ENCODE results near the gene ANKRD66. TPM values are rescaled to one million over a fixed set of nuclear protein-coding genes. Genes with fewer than 3 reads are reported as not detected.

Gene ANKRD66
- total and polyA plus RNA-seq, 2 of the 4 experiments (the other 2 are of a cell fraction): not detected

- no peaks in the 10 kb centered on the region for H3K4me1 ChIP-seq (ENCODE audit: control insufficient read depth, insufficient read depth, low read length)
- no peak overlapping the region for H3K9ac ChIP-seq (ENCODE audit: low read depth, low read length)
- H3K36me3 ChIP-seq (ENCODE audit: control insufficient read depth, insufficient read depth, low read length): no peaks in the 10 kb centered on the region
- no peak overlapping the region for H3K14ac ChIP-seq (replicated peaks; ENCODE audit: low read depth, low read length)
- H2BK120ac ChIP-seq (ENCODE audit: low read depth, low read length): no peak overlapping the region
- H3K79me1 ChIP-seq (ENCODE audit: low read depth in 1 of 2, low read length in 2 of 2): no peaks in the 10 kb centered on the region
- no peaks in the 10 kb centered on the region for H3K9me3 ChIP-seq (ENCODE audit: control insufficient read depth, insufficient read depth, low read length)
- no peaks in the 10 kb centered on the region for H3K9me1 ChIP-seq (ENCODE audit: insufficient read depth, low read length)
- ChIA-PET POLR2A (ENCODE audit: unreplicated experiment) (interaction anchor here (0.6 kb wide), 1 partner anchor 22 kb away, joined by 3 read pairs; no protein-coding TSS in a partner anchor), CTCF (no interaction called here)
- no peak overlapping the region for H3K27ac ChIP-seq (ENCODE audit: insufficient read depth, low read length)
- no peak overlapping the region for H3K23ac ChIP-seq (ENCODE audit: low read depth, low read length)
- no peak for ATAC-seq (ENCODE audit: low read depth)
- no peak overlapping the region for H4K8ac ChIP-seq (ENCODE audit: low read depth in 2 of 2, low read length in 2 of 2)
- H3K27me3 ChIP-seq (ENCODE audit: control insufficient read depth, insufficient read depth, low read length): no peaks in the 10 kb centered on the region
- 20% methylated on average over 1 of the region's 2 CpGs; no CpG with 5 or more reads in 1 of the 2 experiments for WGBS, 2 experiments (ENCODE audit: extremely low coverage in 2 of 2, insufficient read length in 1 of 2)
- H3K4me3 ChIP-seq (ENCODE audit: insufficient read depth, low read depth, low read length): no peak overlapping the region
- H3K18ac ChIP-seq (ENCODE audit: low read depth, low read length): no peak overlapping the region
- DNase-seq: no peak
- no peak overlapping the region for H2BK15ac ChIP-seq (ENCODE audit: low read depth, low read length)
- intact Hi-C loops (cut with micrococcal nuclease): no loop called here
- H2BK20ac ChIP-seq (ENCODE audit: low read depth, low read length): no peak overlapping the region
- H2AK9ac ChIP-seq (replicated peaks; ENCODE audit: low read depth, low read length, poor library complexity): no peak overlapping the region
- no peak overlapping the region for H2AFZ ChIP-seq (replicated peaks; ENCODE audit: low read length, poor library complexity)
- in situ Hi-C loops (cut with MboI; ENCODE audit: low sequenced_read_pairs): no loop called here
- H2AK5ac ChIP-seq (ENCODE audit: low read depth, low read length): no peak overlapping the region
- no peak overlapping the region for H4K5ac ChIP-seq (ENCODE audit: low read depth, low read length)
- H2BK5ac ChIP-seq (ENCODE audit: low read depth, low read length, poor library complexity, severe bottlenecking): no peak overlapping the region
- H3K4me2 ChIP-seq (ENCODE audit: low read depth, low read length): no peak overlapping the region
- H4K91ac ChIP-seq (ENCODE audit: insufficient read depth, low read depth, low read length): no peak overlapping the region
- H3K56ac ChIP-seq (ENCODE audit: extremely low read depth, insufficient read depth, low read length): no peak overlapping the region
- no TSS peak for BruUV-seq (replicated peaks)
- H3K4ac ChIP-seq (ENCODE audit: low read depth, low read length): no peak overlapping the region
- no peaks in the 10 kb centered on the region for H4K20me1 ChIP-seq (ENCODE audit: insufficient read depth, low read length)
- no peak for TF ChIP-seq CHD1 (IDR thresholded peaks at IDR 0.05; ENCODE audit: low read depth, low read length)
- TF ChIP-seq FOS (IDR thresholded peaks at IDR 0.05; ENCODE audit: low read depth, low read length): no peak
- no peak for TF ChIP-seq MAFK (IDR thresholded peaks at IDR 0.05; ENCODE audit: low read depth, low read length)
- no peak for TF ChIP-seq CTCF (conservative IDR thresholded peaks at IDR 0.05; ENCODE audit: low read depth, low read length)
- no peak for TF ChIP-seq NFE2L2 (IDR thresholded peaks at IDR 0.05; ENCODE audit: low read depth, low read length)
- no peak for TF ChIP-seq RCOR1 (IDR thresholded peaks at IDR 0.05; ENCODE audit: insufficient replicate concordance, low read length)
- TF ChIP-seq POLR2A (IDR thresholded peaks at IDR 0.05; ENCODE audit: low read depth, low read length): no peak
- no peak for TF ChIP-seq MXI1 (IDR thresholded peaks at IDR 0.05; ENCODE audit: borderline replicate concordance, low read depth, low read length)
- no peak for TF ChIP-seq RAD21 (IDR thresholded peaks at IDR 0.05; ENCODE audit: low read length)
- dilution Hi-C loops (cut with HindIII; ENCODE audit: low sequenced_read_pairs, unreplicated experiment): no loop called here
Measured at GRCh38 chr6:46706464-46706863, 40.3 kb upstream of the ANKRD66 start.
